ENCODE data around the gene SEC24B.

SEC24B gene

DNA sequence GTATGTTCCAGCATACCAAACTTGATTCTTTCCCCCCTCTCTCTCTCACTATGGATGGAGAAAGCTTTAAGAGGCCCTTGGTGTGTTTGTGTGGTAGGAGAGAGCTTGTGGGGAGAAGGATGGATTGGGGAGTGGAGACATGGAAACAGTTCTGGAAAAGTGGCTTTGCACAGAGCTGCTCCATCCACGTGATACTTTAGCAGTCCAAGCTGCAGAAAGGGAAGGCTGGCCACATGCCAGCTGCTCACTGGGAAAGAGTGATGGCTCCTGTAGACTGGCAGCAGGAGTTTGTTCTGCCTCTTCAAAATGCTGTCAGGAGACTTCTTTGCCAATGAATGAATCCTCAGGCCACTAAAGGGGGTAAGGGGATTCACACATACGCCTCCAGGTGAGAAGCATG is 21.7 kb upstream of the SEC24B start:
- H3K9me3 Mint-ChIP-seq = no peaks in the 10 kb centered on the region
- no peaks in the 10 kb centered on the region for H3K36me3 Mint-ChIP-seq (ENCODE audit: insufficient read depth)
- no peaks in the 10 kb centered on the region for H3K27me3 Mint-ChIP-seq
- ATAC-seq (replicated peaks; ENCODE audit: extremely low read depth, poor library complexity, severe bottlenecking) (no peak), DNase-seq (ENCODE audit: low spot score in 2 of 2) (no peak)
- no peak overlapping the region for H3K4me3 Mint-ChIP-seq
- no peaks in the 10 kb centered on the region for H3K4me1 Mint-ChIP-seq
- H3K27ac Mint-ChIP-seq (ENCODE audit: low read depth) = no peak overlapping the region

DNA sequence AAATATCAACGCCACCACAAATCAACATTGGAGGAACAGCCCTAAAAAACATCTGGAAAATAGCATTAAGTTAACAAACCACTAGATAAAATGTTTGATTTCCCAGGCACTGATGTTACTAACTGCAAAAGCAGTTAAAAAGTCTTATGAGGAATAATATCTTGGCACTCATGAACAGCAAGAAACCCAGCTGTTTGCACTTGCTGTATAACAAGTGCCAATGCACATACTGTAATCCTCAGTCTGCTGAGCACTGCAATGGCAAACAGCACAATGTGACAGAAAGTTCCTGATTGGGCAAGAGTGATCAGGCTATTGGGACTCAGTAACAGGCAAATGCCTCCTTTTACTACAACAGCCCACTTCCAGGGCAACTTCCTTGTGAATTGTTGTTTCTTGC is 20.8 kb upstream of the SEC24B start:
- H3K27ac Mint-ChIP-seq (ENCODE audit: low read depth) = no peak overlapping the region
- no peak overlapping the region for H3K4me3 Mint-ChIP-seq
- ATAC-seq (replicated peaks; ENCODE audit: extremely low read depth, poor library complexity, severe bottlenecking) = no peak

DNA sequence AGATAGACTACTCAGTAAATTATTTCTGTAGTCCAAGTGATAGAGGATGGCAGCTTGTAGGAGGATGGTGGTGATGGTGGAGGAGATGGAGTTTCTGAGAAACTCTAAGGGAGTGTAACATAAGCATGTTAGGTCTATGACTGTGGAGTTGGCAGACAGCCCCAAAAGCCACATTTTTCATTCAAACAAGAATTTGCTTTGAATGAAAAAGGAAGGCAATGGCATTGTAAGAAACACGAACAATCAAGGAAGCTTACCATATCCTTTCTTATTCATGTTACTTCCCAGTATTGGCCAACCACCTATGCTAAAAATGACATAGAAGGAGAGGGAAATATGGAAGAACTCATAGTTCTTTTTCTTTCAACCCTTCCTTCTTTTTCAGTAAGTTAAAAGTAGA is 18.7 kb upstream of the SEC24B start:
- Mint-ChIP-seq H3K36me3 (ENCODE audit: insufficient read depth) (no peaks in the 10 kb centered on the region), H3K27me3 (no peaks in the 10 kb centered on the region), H3K4me1 (no peaks in the 10 kb centered on the region)

More for the DNA sequence above, 20.8 kb upstream of the SEC24B start:
- Mint-ChIP-seq H3K4me1 (no peaks in the 10 kb centered on the region), H3K36me3 (ENCODE audit: insufficient read depth) (no peaks in the 10 kb centered on the region), H3K27me3 (no peaks in the 10 kb centered on the region), H3K9me3 (no peaks in the 10 kb centered on the region)
- DNase-seq (ENCODE audit: low spot score in 2 of 2) = no peak

GRCh38 chr4:109418588-109418987 is 15.0 kb upstream of the SEC24B start:
- no peak overlapping the region for H3K4me3 Mint-ChIP-seq
- H3K27ac Mint-ChIP-seq (ENCODE audit: low read depth) = no peak overlapping the region
- no peaks in the 10 kb centered on the region for H3K36me3 Mint-ChIP-seq (ENCODE audit: insufficient read depth)
- H3K9me3 Mint-ChIP-seq = no peaks in the 10 kb centered on the region
- peaks cover 6% of the 10 kb centered on the region for H3K4me1 Mint-ChIP-seq
- H3K27me3 Mint-ChIP-seq = no peaks in the 10 kb centered on the region
- no peak for ATAC-seq (replicated peaks; ENCODE audit: extremely low read depth, poor library complexity, severe bottlenecking)
- no peak for DNase-seq (ENCODE audit: low spot score in 2 of 2)

More for the DNA sequence above, 18.7 kb upstream of the SEC24B start:
- H3K9me3 Mint-ChIP-seq = no peaks in the 10 kb centered on the region
- H3K27ac Mint-ChIP-seq (ENCODE audit: low read depth) = no peak overlapping the region
- ATAC-seq (replicated peaks; ENCODE audit: extremely low read depth, poor library complexity, severe bottlenecking) (no peak), DNase-seq (ENCODE audit: low spot score in 2 of 2) (no peak)
- no peak overlapping the region for H3K4me3 Mint-ChIP-seq

DNA sequence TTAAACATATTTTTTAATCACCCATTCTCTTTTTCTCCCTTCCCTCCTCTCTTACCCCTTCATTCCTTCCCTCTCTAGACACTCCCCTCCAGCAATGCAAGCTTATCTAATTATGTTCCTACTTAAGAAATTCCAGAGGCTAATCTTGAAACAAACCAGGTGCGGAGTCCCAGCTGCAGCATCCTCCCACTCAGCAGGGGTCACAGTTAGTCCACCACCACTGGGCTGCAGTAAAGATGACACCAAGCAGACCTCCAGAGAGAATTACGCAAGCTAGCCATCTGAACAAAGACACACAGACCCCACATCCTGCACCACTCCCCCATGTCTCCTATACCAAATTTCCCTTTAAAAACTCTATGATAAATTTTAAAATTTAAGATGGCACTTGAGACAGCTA is 13.9 kb upstream of the SEC24B start:
- no peak overlapping the region for H3K4me3 Mint-ChIP-seq
- ATAC-seq (replicated peaks; ENCODE audit: extremely low read depth, poor library complexity, severe bottlenecking) = no peak
- no peaks in the 10 kb centered on the region for H3K36me3 Mint-ChIP-seq (ENCODE audit: insufficient read depth)
- H3K9me3 Mint-ChIP-seq = no peaks in the 10 kb centered on the region
- H3K27ac Mint-ChIP-seq (ENCODE audit: low read depth) = no peak overlapping the region
- no peaks in the 10 kb centered on the region for H3K27me3 Mint-ChIP-seq
- no peak for DNase-seq (ENCODE audit: low spot score in 2 of 2)
- H3K4me1 Mint-ChIP-seq = peaks cover 6% of the 10 kb centered on the region

DNA sequence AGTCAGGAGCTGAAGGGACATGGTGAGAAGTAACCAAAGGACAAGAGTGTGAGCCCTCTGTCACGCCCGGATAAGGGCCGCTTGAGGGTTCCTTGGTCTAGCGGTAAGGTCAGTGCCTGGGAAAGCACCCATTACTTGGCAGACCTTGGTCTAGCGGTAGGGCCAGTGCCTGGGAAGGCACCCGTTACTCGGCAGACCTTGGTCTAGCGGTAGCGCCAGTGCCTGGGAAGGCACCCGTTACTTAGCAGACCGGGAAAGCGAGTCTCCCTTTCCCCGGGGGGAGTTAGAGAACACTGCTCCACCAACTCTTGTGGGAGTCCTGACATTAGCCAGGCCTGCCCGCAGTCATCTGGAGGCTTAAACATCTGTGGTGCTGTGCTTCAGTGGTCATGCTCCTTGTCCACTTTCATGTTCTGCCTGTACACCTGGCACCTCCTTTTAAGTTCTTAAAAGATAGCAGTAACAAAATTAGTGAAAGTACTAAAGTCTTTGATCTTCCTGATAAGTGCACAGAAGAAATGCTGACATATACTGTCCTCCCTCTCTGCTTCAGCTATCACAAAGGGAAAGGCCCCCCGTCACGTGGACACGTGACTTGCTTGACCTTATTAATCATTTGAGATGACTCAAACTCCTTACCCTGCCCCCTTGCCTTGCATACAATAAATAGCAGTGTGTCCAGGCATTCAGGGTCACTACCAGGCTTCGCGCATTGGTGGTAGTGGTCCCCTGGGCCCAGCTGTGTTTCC is 9.3 kb upstream of the SEC24B start:
- Mint-ChIP-seq H3K4me3 (no peak overlapping the region), H3K36me3 (ENCODE audit: insufficient read depth) (no peaks in the 10 kb centered on the region), H3K27ac (ENCODE audit: low read depth) (no peak overlapping the region), H3K9me3 (no peaks in the 10 kb centered on the region), H3K4me1 (peaks cover 6% of the 10 kb centered on the region), H3K27me3 (no peaks in the 10 kb centered on the region)
- ATAC-seq (replicated peaks; ENCODE audit: extremely low read depth, poor library complexity, severe bottlenecking) (no peak), DNase-seq (ENCODE audit: low spot score in 2 of 2) (no peak)

- H3K36me3 Mint-ChIP-seq (ENCODE audit: insufficient read depth) = no peaks in the 10 kb centered on the region
- no peaks in the 10 kb centered on the region for H3K9me3 Mint-ChIP-seq
- no peak for DNase-seq (ENCODE audit: low spot score in 2 of 2)
- no peak for ATAC-seq (replicated peaks; ENCODE audit: extremely low read depth, poor library complexity, severe bottlenecking)
- H3K27ac Mint-ChIP-seq (ENCODE audit: low read depth) = no peak overlapping the region
- H3K27me3 Mint-ChIP-seq = no peaks in the 10 kb centered on the region
- H3K4me1 Mint-ChIP-seq = peaks cover 6% of the 10 kb centered on the region
- no peak overlapping the region for H3K4me3 Mint-ChIP-seq
These were observed 8.2 kb upstream of the SEC24B start for GRCh38 chr4:109425405-109425804.

GRCh38 chr4:109429545-109429944 is 4.1 kb upstream of the SEC24B start:
- H3K9me3 Mint-ChIP-seq = no peaks in the 10 kb centered on the region

GRCh38 chr4:109432203-109432602 is 1.4 kb upstream of the SEC24B start:
- DNase-seq (ENCODE audit: low spot score in 2 of 2) (no peak), ATAC-seq (replicated peaks; ENCODE audit: extremely low read depth, poor library complexity, severe bottlenecking) (no peak)
- Mint-ChIP-seq H3K4me1 (peaks cover 36% of the 10 kb centered on the region), H3K4me3 (peak overlapping the region; percentile 75), H3K27me3 (no peaks in the 10 kb centered on the region), H3K36me3 (ENCODE audit: insufficient read depth) (peaks cover 4% of the 10 kb centered on the region), H3K27ac (ENCODE audit: low read depth) (peak overlapping the region; percentile 34), H3K9me3 (no peaks in the 10 kb centered on the region)

More at GRCh38 chr4:109429545-109429944, 4.1 kb upstream of the SEC24B start:
- Mint-ChIP-seq H3K4me3 (no peak overlapping the region), H3K36me3 (ENCODE audit: insufficient read depth) (peaks cover 3% of the 10 kb centered on the region), H3K27me3 (no peaks in the 10 kb centered on the region), H3K27ac (ENCODE audit: low read depth) (no peak overlapping the region), H3K4me1 (peaks cover 9% of the 10 kb centered on the region)
- DNase-seq (ENCODE audit: low spot score in 2 of 2) = no peak
- no peak for ATAC-seq (replicated peaks; ENCODE audit: extremely low read depth, poor library complexity, severe bottlenecking)

GRCh38 chr4:109432696-109433095 is 919 bp upstream of the SEC24B start:
- no peaks in the 10 kb centered on the region for H3K27me3 Mint-ChIP-seq
- peak overlapping the region; percentile 55 for H3K27ac Mint-ChIP-seq (ENCODE audit: low read depth)
- ATAC-seq (replicated peaks; ENCODE audit: extremely low read depth, poor library complexity, severe bottlenecking) = no peak
- no peak for DNase-seq (ENCODE audit: low spot score in 2 of 2)
- peaks cover 4% of the 10 kb centered on the region for H3K36me3 Mint-ChIP-seq (ENCODE audit: insufficient read depth)
- H3K4me1 Mint-ChIP-seq = peaks cover 40% of the 10 kb centered on the region
- H3K4me3 Mint-ChIP-seq = peak overlapping the region; percentile 75
- H3K9me3 Mint-ChIP-seq = no peaks in the 10 kb centered on the region

GRCh38 chr4:109434007-109434971 is 674 bp downstream of the SEC24B start:
- Mint-ChIP-seq H3K4me3 (peak overlapping the region; percentile 75), H3K27ac (ENCODE audit: low read depth) (peak overlapping the region; percentile 35), H3K36me3 (ENCODE audit: insufficient read depth) (peaks cover 4% of the 10 kb centered on the region), H3K4me1 (peaks cover 53% of the 10 kb centered on the region), H3K9me3 (no peaks in the 10 kb centered on the region), H3K27me3 (no peaks in the 10 kb centered on the region)
- DNase-seq (ENCODE audit: low spot score in 2 of 2) (peak; percentile 10 to 15), ATAC-seq (replicated peaks; ENCODE audit: extremely low read depth, poor library complexity, severe bottlenecking) (peak; percentile 34)

DNA sequence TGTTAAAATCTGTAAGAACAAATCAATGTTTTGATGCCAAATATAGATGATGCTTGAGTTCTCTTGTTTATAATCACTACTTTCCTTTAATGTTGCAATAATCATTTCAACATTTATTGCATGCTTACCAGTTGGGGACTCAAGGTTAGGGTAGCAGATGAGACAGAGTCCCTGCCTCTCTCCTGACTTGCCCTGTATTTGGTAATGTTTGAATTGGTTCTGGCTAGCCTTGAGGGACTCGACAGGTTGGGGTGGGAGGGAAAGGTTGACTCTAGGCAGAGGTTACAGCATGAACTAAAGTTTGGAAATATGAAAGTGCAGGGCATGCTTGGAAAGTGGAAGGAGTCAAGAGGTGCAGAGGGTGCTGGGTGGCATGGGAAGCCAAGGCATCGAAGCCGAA is 2.0 kb downstream of the SEC24B start:
- Mint-ChIP-seq H3K27ac (ENCODE audit: low read depth) (no peak overlapping the region), H3K4me3 (peak overlapping the region; percentile 75), H3K9me3 (no peaks in the 10 kb centered on the region), H3K36me3 (ENCODE audit: insufficient read depth) (peaks cover 4% of the 10 kb centered on the region), H3K27me3 (no peaks in the 10 kb centered on the region), H3K4me1 (peaks cover 61% of the 10 kb centered on the region)
- no peak for DNase-seq (ENCODE audit: low spot score in 2 of 2)
- no peak for ATAC-seq (replicated peaks; ENCODE audit: extremely low read depth, poor library complexity, severe bottlenecking)

GRCh38 chr4:109436504-109436903 is 2.9 kb downstream of the SEC24B start:
- Mint-ChIP-seq H3K27ac (ENCODE audit: low read depth) (peak overlapping the region; percentile 44), H3K4me1 (peaks cover 70% of the 10 kb centered on the region), H3K27me3 (no peaks in the 10 kb centered on the region), H3K9me3 (no peaks in the 10 kb centered on the region), H3K36me3 (ENCODE audit: insufficient read depth) (peaks cover 4% of the 10 kb centered on the region), H3K4me3 (peak overlapping the region; percentile 75)
- no peak for DNase-seq (ENCODE audit: low spot score in 2 of 2)
- ATAC-seq (replicated peaks; ENCODE audit: extremely low read depth, poor library complexity, severe bottlenecking) = no peak
